ENCODE results near the gene CFAP119. TPM values are rescaled to one million over a fixed set of nuclear protein-coding genes. Genes with fewer than 3 reads are reported as not detected.

Gene CFAP119
- total RNA-seq, 2 experiments from 2014 or later: 2.2 to 3.0 TPM

- POLR2A ChIA-PET: no interaction called here
- Mint-ChIP-seq H3K27me3 (no peaks in the 10 kb centered on the region), H3K36me3 (ENCODE audit: low read depth) (peaks cover 17% of the 10 kb centered on the region), H3K4me1 (peaks cover 31% of the 10 kb centered on the region), H3K4me3 (peak overlapping the region; percentile 11), H3K27ac (no peak overlapping the region), H3K9me3 (no peaks in the 10 kb centered on the region)
- CTCF ChIA-PET: interaction anchor here (0.8 to 1.4 kb wide), 2 partner anchors 9 to 13 kb away, joined by 3 read pairs; no protein-coding TSS in a partner anchor
- DNase-seq: no peak
These were observed 10.9 kb downstream of the CFAP119 start for GRCh38 chr16:30750876-30751465.

GRCh38 chr16:30750201-30750600, 11.7 kb downstream of the CFAP119 start:
- Mint-ChIP-seq H3K4me3 (peak overlapping the region; percentile 11), H3K27ac (no peak overlapping the region)
- POLR2A ChIA-PET: no interaction called here

GRCh38 chr16:30748634-30749445, 13.0 kb downstream of the CFAP119 start:
- no peaks in the 10 kb centered on the region for H3K27me3 Mint-ChIP-seq
- peaks cover 31% of the 10 kb centered on the region for H3K4me1 Mint-ChIP-seq
- peak overlapping the region; percentile 86 for H3K27ac Mint-ChIP-seq
- POLR2A ChIA-PET: interaction anchor here (0.6 to 1.2 kb wide), 3 partner anchors 21 to 57 kb away, joined by 3 to 6 read pairs (median 3); no protein-coding TSS in a partner anchor
- peaks cover 17% of the 10 kb centered on the region for H3K36me3 Mint-ChIP-seq (ENCODE audit: low read depth)
- peak overlapping the region; percentile 90 for H3K4me3 Mint-ChIP-seq
- CTCF ChIA-PET: interaction anchor here (0.9 to 1.6 kb wide), 11 partner anchors 11 to 66 kb away, joined by 3 to 11 read pairs (median 4); no protein-coding TSS in a partner anchor
- peak; percentile 29 for DNase-seq
- H3K9me3 Mint-ChIP-seq: no peaks in the 10 kb centered on the region

More at GRCh38 chr16:30750201-30750600, 11.7 kb downstream of the CFAP119 start:
- H3K27me3 Mint-ChIP-seq: no peaks in the 10 kb centered on the region
- peaks cover 31% of the 10 kb centered on the region for H3K4me1 Mint-ChIP-seq
- CTCF ChIA-PET: interaction anchor here (1.1 kb wide), 1 partner anchor 15 kb away, joined by 5 read pairs; no protein-coding TSS in a partner anchor
- H3K36me3 Mint-ChIP-seq (ENCODE audit: low read depth): peaks cover 17% of the 10 kb centered on the region
- no peaks in the 10 kb centered on the region for H3K9me3 Mint-ChIP-seq
- no peak for DNase-seq

- DNase-seq: peak; percentile 99
- ChIA-PET CTCF (interaction anchor here (0.6 to 1.6 kb wide), 14 partner anchors 10 to 77 kb away, joined by 3 to 11 read pairs (median 4); no protein-coding TSS in a partner anchor), POLR2A (interaction anchor here (0.6 to 1.2 kb wide), 5 partner anchors 30 to 672 kb away, joined by 3 to 6 read pairs (median 3); no protein-coding TSS in a partner anchor)
- peaks cover 23% of the 10 kb centered on the region for H3K36me3 Mint-ChIP-seq (ENCODE audit: low read depth)
- H3K9me3 Mint-ChIP-seq: no peaks in the 10 kb centered on the region
- H3K27me3 Mint-ChIP-seq: no peaks in the 10 kb centered on the region
- peaks cover 31% of the 10 kb centered on the region for H3K4me1 Mint-ChIP-seq
- H3K4me3 Mint-ChIP-seq: peak within 1 kb of the TSS; percentile 90
- peak within 1 kb of the TSS; percentile 86 for H3K27ac Mint-ChIP-seq
These were observed 13.8 kb downstream of the CFAP119 start, which contains the start of gene PHKG2 for GRCh38 chr16:30747799-30748633. Gene PHKG2 (plus strand): TSS chr16:30748425. CDS start chr16:30748821, 396 bp downstream.

GRCh38 chr16:30747331-30747730, 14.5 kb downstream of the CFAP119 start:
- Mint-ChIP-seq H3K27ac (peak overlapping the region; percentile 86), H3K4me3 (peak overlapping the region; percentile 90), H3K9me3 (no peaks in the 10 kb centered on the region), H3K36me3 (ENCODE audit: low read depth) (peaks cover 23% of the 10 kb centered on the region), H3K4me1 (peaks cover 31% of the 10 kb centered on the region), H3K27me3 (no peaks in the 10 kb centered on the region)
- ChIA-PET POLR2A (interaction anchor here (0.6 to 1.2 kb wide), 3 partner anchors 58 to 673 kb away, joined by 3 to 6 read pairs (median 3); no protein-coding TSS in a partner anchor), CTCF (interaction anchor here (0.9 to 1.6 kb wide), 11 partner anchors 9 to 67 kb away, joined by 3 to 11 read pairs (median 4); no protein-coding TSS in a partner anchor)
- no peak for DNase-seq

- peaks cover 31% of the 10 kb centered on the region for H3K4me1 Mint-ChIP-seq
- POLR2A ChIA-PET: no interaction called here
- H3K4me3 Mint-ChIP-seq: peak overlapping the region; percentile 90
- H3K36me3 Mint-ChIP-seq (ENCODE audit: low read depth): peaks cover 28% of the 10 kb centered on the region
- peak overlapping the region; percentile 86 for H3K27ac Mint-ChIP-seq
- CTCF ChIA-PET: interaction anchor here (1.2 to 1.3 kb wide), 2 partner anchors 16 to 17 kb away, joined by 3 read pairs; no protein-coding TSS in a partner anchor
- no peaks in the 10 kb centered on the region for H3K9me3 Mint-ChIP-seq
- no peak for DNase-seq
- H3K27me3 Mint-ChIP-seq: no peaks in the 10 kb centered on the region
These were observed 15.2 kb downstream of the CFAP119 start for GRCh38 chr16:30746638-30747175.

- CTCF ChIA-PET: no interaction called here
- peaks cover 32% of the 10 kb centered on the region for H3K4me1 Mint-ChIP-seq
- no peak overlapping the region for H3K27ac Mint-ChIP-seq
- no peaks in the 10 kb centered on the region for H3K9me3 Mint-ChIP-seq
- H3K27me3 Mint-ChIP-seq: no peaks in the 10 kb centered on the region
- no peak overlapping the region for H3K4me3 Mint-ChIP-seq
- no peak for DNase-seq
- peaks cover 18% of the 10 kb centered on the region for H3K36me3 Mint-ChIP-seq (ENCODE audit: low read depth)
- POLR2A ChIA-PET: no interaction called here
These were observed 16.8 kb downstream of the CFAP119 start for GRCh38 chr16:30745082-30745481.

GRCh38 chr16:30744183-30744582, 17.7 kb downstream of the CFAP119 start:
- no peak overlapping the region for H3K27ac Mint-ChIP-seq
- POLR2A ChIA-PET: no interaction called here

GRCh38 chr16:30743716-30744115, 18.1 kb downstream of the CFAP119 start:
- CTCF ChIA-PET: interaction anchor here (0.8 to 1.3 kb wide), 2 partner anchors 9 to 70 kb away, joined by 3 read pairs; no protein-coding TSS in a partner anchor
- H3K9me3 Mint-ChIP-seq: no peaks in the 10 kb centered on the region
- no peaks in the 10 kb centered on the region for H3K27me3 Mint-ChIP-seq
- no peak overlapping the region for H3K4me3 Mint-ChIP-seq
- no peak for DNase-seq
- H3K4me1 Mint-ChIP-seq: peaks cover 23% of the 10 kb centered on the region
- no peak overlapping the region for H3K27ac Mint-ChIP-seq
- H3K36me3 Mint-ChIP-seq (ENCODE audit: low read depth): peaks cover 22% of the 10 kb centered on the region
- POLR2A ChIA-PET: no interaction called here

More at GRCh38 chr16:30744183-30744582, 17.7 kb downstream of the CFAP119 start:
- DNase-seq: no peak
- Mint-ChIP-seq H3K27me3 (no peaks in the 10 kb centered on the region), H3K9me3 (no peaks in the 10 kb centered on the region), H3K36me3 (ENCODE audit: low read depth) (peaks cover 18% of the 10 kb centered on the region), H3K4me3 (no peak overlapping the region), H3K4me1 (peaks cover 26% of the 10 kb centered on the region)
- CTCF ChIA-PET: interaction anchor here (0.8 to 1.3 kb wide), 2 partner anchors 9 to 70 kb away, joined by 3 read pairs; no protein-coding TSS in a partner anchor

GRCh38 chr16:30741461-30741914, 20.4 kb downstream of the CFAP119 start:
- no peaks in the 10 kb centered on the region for H3K9me3 Mint-ChIP-seq
- ChIA-PET CTCF (interaction anchor here (1.0 to 1.8 kb wide), 2 partner anchors 9 to 17 kb away, joined by 5 to 6 read pairs; no protein-coding TSS in a partner anchor), POLR2A (no interaction called here)
- no peaks in the 10 kb centered on the region for H3K27me3 Mint-ChIP-seq
- DNase-seq: no peak
- no peak overlapping the region for H3K4me3 Mint-ChIP-seq
- peaks cover 33% of the 10 kb centered on the region for H3K36me3 Mint-ChIP-seq (ENCODE audit: low read depth)
- H3K27ac Mint-ChIP-seq: no peak overlapping the region
- H3K4me1 Mint-ChIP-seq: peaks cover 8% of the 10 kb centered on the region

- no peak for DNase-seq
- POLR2A ChIA-PET: no interaction called here
- Mint-ChIP-seq H3K4me1 (peaks cover 8% of the 10 kb centered on the region), H3K4me3 (no peak overlapping the region), H3K36me3 (ENCODE audit: low read depth) (peaks cover 39% of the 10 kb centered on the region), H3K9me3 (no peaks in the 10 kb centered on the region), H3K27me3 (no peaks in the 10 kb centered on the region), H3K27ac (peak overlapping the region; percentile 0)
- CTCF ChIA-PET: interaction anchor here (1.0 to 1.8 kb wide), 2 partner anchors 8 to 16 kb away, joined by 5 to 6 read pairs; no protein-coding TSS in a partner anchor
These were observed 21.3 kb downstream of the CFAP119 start for GRCh38 chr16:30740364-30741251.

All from activated CD4-positive, alpha-beta T cell treated with anti-CD3 and anti-CD28 coated beads, Interleukin-2, amount 10 ng/mL, durations not matched to agents 7 days and 5 days (primary cell).